Keratinocyte (primary cell): ENCODE results near the gene THOC7. TPM values are rescaled to one million over a fixed set of nuclear protein-coding genes. Genes with fewer than 3 reads are reported as not detected.

Experiments used
- DNase-seq: peaks from one replicate; pipeline ENCODE4 v3.0.0-alpha.2; 2011; ENCODE audit warnings: low read depth, missing footprints, low spot score
- FAIRE-seq: peaks from 2 replicates; lab custom pipeline; 2011; peaks lifted over from hg19 to GRCh38; lab: Jason Lieb, UNC
- H2AFZ ChIP-seq: 2 replicates; pipeline ENCODE4 v1.6.0; 2012; ENCODE audit warnings: low read length, control low read depth, inconsistent platforms; ENCODE audit not compliant: control insufficient read depth
- H3K27ac ChIP-seq: 2 replicates; pipeline ENCODE4 v1.5.1; 2011; ENCODE audit warnings: low read length; ENCODE audit not compliant: control insufficient read depth, insufficient read depth
- H3K27me3 ChIP-seq: 3 replicates; pipeline ENCODE4 v1.6.0; 2011; ENCODE audit warnings: low read length; ENCODE audit not compliant: control insufficient read depth, insufficient read depth; ENCODE audit errors: extremely low read depth
- H3K36me3 ChIP-seq, 2 experiments: 2 replicates in 1 of 2; 3 replicates in 1 of 2; pipeline ENCODE4 v1.5.1; 2011; ENCODE audit warnings: low read length in 2 of 2, mild to moderate bottlenecking in 1 of 2; ENCODE audit not compliant: control insufficient read depth in 2 of 2, insufficient read depth in 2 of 2; ENCODE audit errors: extremely low read depth in 1 of 2
- H3K4me1 ChIP-seq: 3 replicates; pipeline ENCODE4 v1.5.1; 2011; ENCODE audit warnings: low read length; ENCODE audit not compliant: control insufficient read depth, insufficient read depth; ENCODE audit errors: extremely low read depth
- H3K4me2 ChIP-seq: 3 replicates; pipeline ENCODE4 v1.6.0; 2011; ENCODE audit warnings: low read depth, low read length; ENCODE audit not compliant: control insufficient read depth, insufficient read depth; ENCODE audit errors: extremely low read depth
- H3K4me3 ChIP-seq, 3 experiments: fragments of 200-600 bp in 1 of 3; sonication (generic) in 1 of 3; 2 replicates in 2 of 3; 3 replicates in 1 of 3; pipeline ENCODE4 v1.5.1; 2011 to 2016; ENCODE audit warnings: low read length in 3 of 3, mild to moderate bottlenecking in 3 of 3, control low read depth in 2 of 3, inconsistent platforms in 1 of 3, low read depth in 1 of 3, mixed read lengths in 1 of 3, mixed run types in 1 of 3, moderate library complexity in 1 of 3; ENCODE audit not compliant: control insufficient read depth in 2 of 3, insufficient read depth in 2 of 3; ENCODE audit errors: extremely low read depth in 1 of 3
- H3K79me2 ChIP-seq: 2 replicates; pipeline ENCODE4 v1.6.0; 2012; ENCODE audit warnings: low read length; ENCODE audit not compliant: control insufficient read depth, insufficient read depth
- H3K9ac ChIP-seq: 3 replicates; pipeline ENCODE4 v1.6.0; 2011; ENCODE audit warnings: low read length; ENCODE audit not compliant: control insufficient read depth, insufficient read depth; ENCODE audit errors: extremely low read depth
- H3K9me1 ChIP-seq: 3 replicates; pipeline ENCODE4 v1.6.0; 2011; ENCODE audit warnings: low read length; ENCODE audit not compliant: control insufficient read depth, insufficient read depth; ENCODE audit errors: extremely low read depth
- H3K9me3 ChIP-seq: 2 replicates; pipeline ENCODE4 v1.5.1; 2012; ENCODE audit warnings: low read depth, low read length; ENCODE audit not compliant: control insufficient read depth
- H4K20me1 ChIP-seq: 3 replicates; pipeline ENCODE4 v1.6.0; 2011; ENCODE audit warnings: low read length; ENCODE audit not compliant: control insufficient read depth, insufficient read depth; ENCODE audit errors: extremely low read depth
- CTCF ChIP-seq, 3 experiments: IDR thresholded peaks in 1 of 3; conservative IDR thresholded peaks in 1 of 3; optimal IDR thresholded peaks in 1 of 3; 2 replicates in 2 of 3; 3 replicates in 1 of 3; pipeline versions ENCODE3 to v1.5.1; 2011; ENCODE audit warnings: low read length in 3 of 3, mild to moderate bottlenecking in 3 of 3, moderate library complexity in 2 of 3, control low read depth in 1 of 3, inconsistent platforms in 1 of 3; ENCODE audit not compliant: insufficient read depth in 2 of 3; ENCODE audit errors: extremely low read depth in 1 of 3
- EZH2 ChIP-seq: IDR thresholded peaks from one replicate; pipeline ENCODE4 v1.6.1; 2012; ENCODE audit warnings: inconsistent platforms, mild to moderate bottlenecking, low read length, moderate library complexity
- dilution Hi-C: fragments of 300-500 bp; cut with MboI; formaldehyde crosslinking; loops from one replicate; pipeline ENCODE4 v1.7.0; 2020; ENCODE audit warnings: low sequenced_read_pairs; ENCODE audit not compliant: extremely low pct_ligation_motif_present
- polyA minus RNA-seq, 3 experiments: library from RNA; depleted of rRNA, polyadenylated mRNA; stranded (reverse); fragments of >200 nt; gene quantifications; 1 replicate in 1 of 3; 2 replicates in 1 of 3; 3 replicates in 1 of 3; pipeline ENCODE4 v1.2.3, GENCODE V29; 2011
- polyA plus RNA-seq, 5 experiments: library from polyadenylated mRNA; depleted of rRNA in 3 of 5; stranded (reverse) in 3 of 5; stranded (forward) in 1 of 5; unstranded in 1 of 5; fragments of >200 nt; gene quantifications; 1 replicate in 1 of 5; 2 replicates in 3 of 5; 3 replicates in 1 of 5; pipeline versions ENCODE4 v1.2.1 to v1.2.3, GENCODE V29; 2011 to 2012; ENCODE audit warnings: missing spikeins in 2 of 5, low read depth in 1 of 5, low replicate concordance in 1 of 5

THOC7 gene
- 64.3 to 131 TPM (median 85.5 TPM) in 3 replicates for polyA plus RNA-seq
- polyA plus RNA-seq (2011; ENCODE audit: low read depth) = 164 TPM
- 82.4 and 168 TPM in 2 replicates for polyA plus RNA-seq (2011; cell fraction: cytosol; rRNA removed)
- polyA plus RNA-seq (2011; cell fraction: nucleus; rRNA removed) = 25.2 and 35.1 TPM in 2 replicates
- 69.9 and 115 TPM in 2 replicates for polyA plus RNA-seq (2012; ENCODE audit: low replicate concordance)
- polyA minus RNA-seq = 3.8 to 36.5 TPM (median 10.1 TPM) in 3 replicates
- 27.4 TPM for polyA minus RNA-seq (2011; cell fraction: cytosol; rRNA and poly(A)+ RNA removed)
- polyA minus RNA-seq (2011; cell fraction: nucleus; rRNA and poly(A)+ RNA removed) = 3.9 and 7.2 TPM in 2 replicates

GRCh38 chr3:63863150-63864007 is at the start of gene THOC7, which contains the start of gene ATXN7:
TSS of gene THOC7 (minus strand) at chr3:63863805. CDS start at chr3:63863790, 15 bp downstream.
TSS of gene ATXN7 (plus strand) at chr3:63863867. CDS start at chr3:63912599, 48,732 bp downstream.
- Histone ChIP-seq H3K36me3 (no peaks in the 10 kb centered on the region), H3K4me2 (peak within 1 kb of the TSS; percentile 99), H3K27ac (peak within 1 kb of the TSS; percentile 88), H3K79me2 (peaks cover 82% of the 10 kb centered on the region), H3K4me3 (peak within 1 kb of the TSS; percentile 90 to 94 (median 92)), H3K27me3 (no peaks in the 10 kb centered on the region), H3K9ac (peak within 1 kb of the TSS; percentile 94), H3K4me1 (peaks cover 12% of the 10 kb centered on the region), H3K9me1 (peaks cover 3% of the 10 kb centered on the region), H3K9me3 (no peaks in the 10 kb centered on the region), H4K20me1 (no peaks in the 10 kb centered on the region), H2AFZ (peak within 1 kb of the TSS; percentile 80)
- no peak for DNase-seq
- dilution Hi-C loops = no loop called here
- no peak for FAIRE-seq
- TF ChIP-seq CTCF (optimal IDR thresholded peaks at IDR 0.05 in 1 of 3, IDR thresholded peaks at IDR 0.05 in 1 of 3, conservative IDR thresholded peaks at IDR 0.05 in 1 of 3; ENCODE audit: extremely low read depth in 1 of 3, insufficient read depth in 2 of 3, low read length in 3 of 3) (no peak), EZH2 (no peak)

GRCh38 chr3:63912768-63913588 is 49.4 kb upstream of the THOC7 start:
- Histone ChIP-seq H3K4me1 (peaks cover 24% of the 10 kb centered on the region), H3K9me1 (no peaks in the 10 kb centered on the region), H4K20me1 (peaks cover 3% of the 10 kb centered on the region), H2AFZ (no peak overlapping the region), H3K9me3 (no peaks in the 10 kb centered on the region), H3K9ac (peak overlapping the region; percentile 80), H3K4me3 (peak overlapping the region; percentile 42 to 73 (median 51)), H3K4me2 (peak overlapping the region; percentile 90), H3K36me3 (peaks cover 8 to 12% of the 10 kb centered on the region in 2 experiments), H3K27me3 (no peaks in the 10 kb centered on the region), H3K79me2 (peaks cover 26% of the 10 kb centered on the region), H3K27ac (peak overlapping the region; percentile 73)
- no peak for DNase-seq
- TF ChIP-seq CTCF (optimal IDR thresholded peaks at IDR 0.05 in 1 of 3, IDR thresholded peaks at IDR 0.05 in 1 of 3, conservative IDR thresholded peaks at IDR 0.05 in 1 of 3; ENCODE audit: extremely low read depth in 1 of 3, insufficient read depth in 2 of 3, low read length in 3 of 3) (no peak), EZH2 (no peak)
- FAIRE-seq = peak; percentile 26
- dilution Hi-C loops = no loop called here
